HG03060 (cell line): ENCODE measurements around the gene ACTR1A.

Experiments used
- ATAC-seq: cut with Tn5 transposase; IDR thresholded peaks from one replicate; pipeline ENCODE4 v1.9.1; 2021; ENCODE audit warnings: low read depth, moderate number of reproducible peaks; ENCODE audit not compliant: unreplicated experiment

Gene ACTR1A

GRCh38 chr10:102432162-102432950 lies 70.2 kb downstream of the ACTR1A start, which contains the start of gene CUEDC2:
TSS of gene CUEDC2 (minus strand) at chr10:102432574. CDS start at chr10:102425188, 7,386 bp downstream.
- peak; percentile 72 for ATAC-seq

- no peak for ATAC-seq
These were observed 70.9 kb downstream of the ACTR1A start for GRCh38 chr10:102431452-102432124.

- ATAC-seq = no peak
These were observed 73.0 kb downstream of the ACTR1A start for GRCh38 chr10:102429468-102429867.
